CD4-positive, alpha-beta T cell treated with Interleukin-17A for 4 hours (primary cell): ENCODE results near the gene SH3RF3.
"Not testable (repeated sequence)": the region's sequence is repeated elsewhere in the genome, so short reads cannot be mapped to it uniquely, and the experiment has no call there.

Experiments used
- DNase-seq: peaks from one replicate; pipeline ENCODE4 v3.0.0-alpha.2; 2020; ENCODE audit warnings: mixed read lengths

Gene SH3RF3

GRCh38 chr2:109222825-109223471, 93.9 kb downstream of the SH3RF3 start:
- DNase-seq: no peak

DNA sequence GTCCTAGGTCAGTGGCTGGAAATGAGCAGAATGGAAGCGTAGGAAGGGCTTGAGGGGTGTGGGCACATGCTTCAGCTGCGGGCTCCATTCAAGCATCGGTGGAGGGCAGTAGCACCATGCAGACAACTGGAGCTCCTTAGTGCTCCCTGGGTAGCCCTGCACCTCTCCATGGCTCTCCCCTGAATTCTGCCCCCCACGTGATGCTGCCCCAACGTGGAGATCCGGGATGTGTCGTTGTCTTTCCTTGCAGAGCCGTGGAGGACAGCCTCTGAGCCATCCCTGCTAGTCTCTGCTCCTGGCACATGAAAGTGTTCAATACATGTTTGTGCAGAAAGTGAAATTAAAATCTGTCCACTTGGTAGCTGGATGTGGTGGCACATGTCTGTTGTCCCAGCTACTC, 94.5 kb downstream of the SH3RF3 start:
- DNase-seq: no peak

DNA sequence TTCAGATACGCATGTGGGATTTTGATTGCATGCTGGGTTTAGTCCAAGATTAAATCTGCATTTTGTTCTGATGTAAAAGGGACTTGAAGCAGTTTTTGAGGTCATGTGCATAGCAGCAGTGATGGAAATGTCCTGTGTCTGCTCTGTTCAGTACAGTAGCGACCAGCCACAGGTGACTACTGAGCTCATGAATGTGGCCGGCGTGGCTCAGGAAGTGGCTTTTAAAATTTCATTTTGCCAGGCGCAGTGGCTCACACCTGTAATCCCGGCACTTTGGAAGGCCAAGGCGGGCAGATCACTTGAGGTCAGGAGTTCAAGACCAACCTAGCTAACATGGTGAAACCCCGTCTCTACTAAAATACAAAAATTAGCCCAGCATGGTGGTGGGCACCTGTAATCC, 95.3 kb downstream of the SH3RF3 start:
- not testable (repeated sequence) for DNase-seq

DNA sequence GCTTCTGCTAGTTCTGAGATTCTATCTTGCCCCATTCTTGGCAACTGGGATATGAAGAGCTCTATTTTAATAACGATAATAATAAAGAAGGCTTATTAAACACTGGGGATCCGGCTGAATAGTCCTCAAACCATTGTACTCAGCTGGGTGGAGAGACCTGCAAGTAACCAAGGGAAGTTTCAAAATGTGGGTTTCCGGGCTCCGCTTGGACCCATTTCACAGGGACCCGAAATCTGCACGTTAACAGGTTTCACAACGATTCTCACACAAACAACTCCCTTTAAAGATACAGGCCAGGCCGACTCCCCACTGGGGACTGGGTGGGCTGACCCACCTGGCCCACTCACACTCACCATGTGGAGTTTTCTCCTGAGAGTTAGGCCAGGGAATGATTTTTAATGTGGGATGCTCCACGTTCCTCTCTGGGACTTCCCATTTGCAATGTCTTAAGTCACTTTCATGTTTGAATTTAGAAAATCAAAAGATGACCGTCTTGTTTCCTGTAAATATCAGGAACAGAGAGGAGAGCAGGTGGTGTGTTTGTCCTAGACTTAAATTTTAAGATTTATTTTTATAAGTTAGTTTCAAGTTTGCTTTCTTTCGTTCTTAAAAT, 96.3 kb downstream of the SH3RF3 start:
- DNase-seq: no peak

- no peak for DNase-seq
Observed at GRCh38 chr2:109226128-109226527, 97.1 kb downstream of the SH3RF3 start.

GRCh38 chr2:109226622-109227021, 97.6 kb downstream of the SH3RF3 start:
- no peak for DNase-seq

DNA sequence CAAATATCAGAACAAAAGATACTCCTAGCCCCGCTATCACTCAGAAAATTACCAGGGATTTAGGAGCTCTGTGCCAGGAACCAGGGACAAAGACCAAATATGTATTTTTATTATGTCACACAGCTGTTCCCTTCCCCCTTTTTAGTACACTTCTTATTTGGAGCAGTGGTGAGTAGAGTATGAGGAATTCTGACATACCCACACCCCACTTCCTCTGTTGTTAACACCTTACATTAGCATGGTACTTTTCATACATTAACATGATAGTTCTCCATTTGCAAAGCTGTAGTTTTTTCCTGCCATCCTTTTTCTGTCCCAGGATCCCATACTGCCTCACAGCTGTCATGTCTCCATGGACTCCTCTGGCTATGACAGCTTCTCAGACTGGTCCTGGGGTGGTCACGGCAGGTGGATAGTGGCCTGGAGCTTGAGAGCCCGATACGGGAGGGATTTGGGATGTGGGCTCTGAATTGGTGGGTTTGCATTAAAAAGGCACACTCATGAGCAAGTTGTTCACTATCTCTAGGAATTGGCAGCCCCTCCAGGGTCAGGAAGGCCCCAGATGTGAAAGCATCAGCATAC, 100.2 kb downstream of the SH3RF3 start:
- DNase-seq: no peak

DNA sequence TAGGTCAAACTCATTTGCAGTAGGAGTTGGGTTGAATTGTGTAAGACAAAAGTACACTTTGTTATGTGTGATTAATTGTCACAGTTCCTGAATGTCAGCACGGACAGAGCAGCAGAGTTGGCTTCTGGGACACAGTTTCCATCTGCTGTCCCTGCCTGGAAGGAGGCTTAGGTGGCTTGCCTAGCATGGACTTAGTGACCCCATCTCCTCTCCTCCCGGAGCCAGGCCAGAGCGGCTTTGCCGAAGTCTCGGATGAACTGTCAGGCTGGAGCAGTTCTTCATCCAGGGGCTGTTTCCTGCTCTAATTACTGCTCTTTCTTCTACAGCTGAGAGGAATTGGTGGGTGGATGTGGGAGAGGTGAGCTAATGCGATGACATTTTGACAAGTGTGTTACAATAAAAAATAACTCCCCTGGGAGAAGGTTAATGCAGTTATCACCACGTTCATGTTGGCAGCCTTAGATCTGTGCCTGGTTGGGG, 102.0 kb downstream of the SH3RF3 start:
- no peak for DNase-seq

DNA sequence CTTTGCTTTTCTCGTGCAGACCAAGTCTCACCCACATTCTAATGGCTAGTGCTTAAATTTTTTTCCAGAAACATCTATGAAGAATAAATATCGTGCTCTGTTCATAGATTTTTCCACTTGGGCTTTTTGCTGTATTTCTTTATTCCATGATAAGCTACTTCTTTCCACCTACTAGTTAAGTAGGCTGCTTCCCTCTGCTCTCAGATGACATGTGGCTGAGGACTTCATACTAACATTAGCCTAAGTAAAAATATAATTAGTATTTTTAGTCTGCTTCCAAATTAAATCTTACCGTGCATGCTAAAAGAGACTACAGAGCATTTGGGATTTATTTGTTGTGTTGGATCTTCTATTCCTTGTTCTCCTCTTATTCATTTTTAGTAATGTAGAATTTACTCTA, 102.4 kb downstream of the SH3RF3 start:
- no peak for DNase-seq

DNA sequence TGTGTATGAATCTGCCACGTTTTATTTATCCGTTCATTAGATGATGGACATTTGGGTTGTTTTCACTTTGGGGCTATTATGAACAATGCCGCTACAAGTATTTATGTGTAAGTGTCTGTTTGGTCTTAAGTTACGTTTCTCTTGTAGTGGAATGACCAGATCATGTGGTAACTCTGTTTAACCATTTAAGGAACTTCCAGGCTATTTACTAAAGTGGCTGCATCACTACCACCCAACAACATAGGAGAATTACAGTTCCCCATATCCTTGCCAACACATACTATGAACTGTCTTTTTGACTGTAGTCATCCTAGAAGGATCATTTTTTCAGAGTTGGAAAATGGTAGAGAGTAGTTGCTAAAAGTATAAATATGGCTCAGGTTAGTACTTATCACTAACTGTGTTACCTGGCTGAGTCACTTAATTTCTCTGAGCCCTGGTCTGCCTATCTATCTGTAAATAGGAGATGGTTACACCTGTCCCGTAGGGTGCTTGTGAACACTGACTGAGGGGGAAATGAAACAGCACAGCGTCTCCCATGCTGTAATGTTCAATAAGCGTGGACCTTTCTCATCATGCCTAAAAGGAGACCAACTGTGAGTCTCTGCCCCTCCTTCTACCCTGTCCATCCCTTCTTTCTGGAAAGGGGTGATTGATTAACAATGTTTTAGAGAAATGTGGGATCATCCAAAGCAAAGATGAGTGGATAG, 103.1 kb downstream of the SH3RF3 start:
- no peak for DNase-seq

DNA sequence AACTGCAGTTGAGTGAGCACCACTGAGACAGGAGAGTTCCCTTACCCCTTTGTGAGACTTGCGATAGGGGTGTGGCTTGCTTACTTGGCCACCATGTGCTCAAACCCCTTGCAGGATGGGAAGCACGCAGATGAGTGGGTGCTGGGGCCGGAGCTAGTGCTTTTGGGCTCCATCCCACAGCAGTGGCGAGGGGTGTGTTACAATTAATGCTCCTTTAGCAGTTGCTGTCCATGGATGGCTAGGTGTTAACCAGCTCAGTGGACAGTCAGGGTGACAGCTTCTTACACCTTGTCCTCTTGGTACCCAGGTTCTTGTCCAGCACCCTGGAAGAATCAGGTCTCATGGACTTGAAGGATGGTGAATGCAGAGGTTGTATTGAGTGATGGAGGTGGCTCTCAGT, 103.9 kb downstream of the SH3RF3 start:
- DNase-seq: no peak

DNA sequence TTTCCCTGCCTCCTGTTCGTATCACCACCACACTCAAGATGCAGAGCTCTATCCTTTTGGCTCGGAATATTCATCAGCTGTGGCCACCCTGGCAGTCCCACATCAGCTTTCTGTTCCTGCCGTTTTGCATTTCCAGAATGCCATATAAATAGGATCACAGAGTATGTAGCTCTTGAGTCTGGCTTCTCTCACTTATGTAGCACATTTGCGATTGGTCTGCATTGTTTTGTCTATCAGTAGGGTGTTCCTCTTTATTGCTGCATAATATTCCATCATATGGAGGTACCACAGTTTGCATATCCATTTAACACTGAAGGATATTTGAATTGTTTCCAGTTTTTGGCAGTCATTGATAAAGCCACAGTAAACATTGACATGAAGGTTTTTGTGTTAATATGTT, 104.6 kb downstream of the SH3RF3 start:
- no peak for DNase-seq

- DNase-seq: no peak
Observed at GRCh38 chr2:109234355-109234754, 105.3 kb downstream of the SH3RF3 start.

DNA sequence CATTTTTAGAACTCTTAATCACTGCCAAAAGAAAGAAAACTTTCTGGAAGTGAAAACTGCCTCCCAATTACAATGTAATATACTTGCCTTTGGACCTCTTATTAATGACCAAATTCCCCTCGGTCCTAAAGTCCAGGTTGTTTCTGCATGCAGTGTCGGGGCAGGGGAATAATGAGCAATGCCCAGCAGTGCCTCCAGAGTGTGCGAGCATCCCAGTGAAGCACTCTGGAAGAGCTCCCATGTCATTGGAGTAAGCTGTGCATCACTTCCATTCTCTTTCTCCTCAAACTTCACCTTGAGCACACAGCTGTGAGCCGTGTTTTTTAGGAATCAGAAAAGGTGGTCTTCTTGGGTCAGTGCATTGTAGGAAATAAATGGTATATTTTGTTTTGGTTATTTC, 107.1 kb downstream of the SH3RF3 start:
- DNase-seq: no peak

DNA sequence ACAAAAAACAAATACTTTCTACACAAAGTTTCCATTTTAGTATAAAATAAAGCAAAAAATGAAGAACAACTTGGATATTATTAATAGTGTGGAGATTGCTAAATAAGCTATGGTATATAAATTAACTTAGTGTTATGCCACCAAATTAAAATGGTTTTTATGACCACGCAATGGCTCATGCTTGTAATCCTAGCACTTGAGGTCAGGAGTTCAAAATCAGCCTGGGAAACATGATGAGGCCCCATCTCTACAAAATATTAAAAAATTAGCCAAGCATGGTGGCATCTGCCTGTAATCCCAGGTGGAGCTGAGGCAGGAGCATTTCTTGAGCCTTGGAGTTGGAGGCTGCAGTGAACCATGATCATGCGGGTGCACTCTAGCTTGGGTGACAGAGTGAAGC, 108.8 kb downstream of the SH3RF3 start:
- DNase-seq: no peak

DNA sequence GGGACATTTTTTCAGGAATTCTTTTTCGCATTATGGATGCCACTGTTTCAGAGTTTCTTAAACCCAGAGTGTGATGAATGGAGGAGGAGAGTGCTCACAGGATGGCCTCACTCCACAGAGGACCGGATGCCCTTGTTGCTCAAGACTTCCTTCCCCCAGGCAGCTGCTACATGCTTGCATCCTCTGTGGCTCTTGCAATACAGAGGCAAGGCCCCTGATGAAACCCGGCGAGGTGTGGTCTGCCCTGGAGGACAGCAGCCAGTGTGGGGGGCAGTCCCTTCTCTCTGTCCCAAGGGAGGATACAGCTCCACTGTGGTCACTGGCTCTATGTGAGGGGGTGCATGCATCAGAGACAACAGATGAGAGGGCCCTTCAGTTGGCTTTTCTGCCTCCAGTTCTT, 109.6 kb downstream of the SH3RF3 start:
- DNase-seq: peak; percentile 48

- DNase-seq: no peak
Observed at GRCh38 chr2:109239720-109240119, 110.7 kb downstream of the SH3RF3 start.

DNA sequence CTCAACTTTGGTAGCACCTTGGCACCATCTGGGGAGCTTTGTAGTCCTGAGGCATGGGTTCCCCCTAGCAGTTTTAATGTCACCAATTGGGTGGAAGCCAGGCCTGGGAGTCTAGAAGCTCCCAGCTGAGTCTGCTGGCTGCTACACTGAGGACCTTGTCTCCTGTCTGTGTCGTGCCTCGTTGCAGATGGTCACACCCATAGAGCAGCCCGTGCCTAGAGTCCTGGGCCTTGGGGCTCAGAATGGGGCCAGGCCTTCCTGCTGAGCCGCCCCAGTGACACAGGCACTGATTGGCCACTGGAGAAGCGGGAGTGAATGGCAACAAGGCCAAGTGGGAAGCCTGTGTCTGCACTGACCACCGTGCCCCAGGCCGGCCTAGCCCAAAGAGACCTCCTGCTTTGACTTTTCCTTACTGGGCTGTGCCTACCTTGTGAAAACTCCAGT, 113.2 kb downstream of the SH3RF3 start:
- no peak for DNase-seq

GRCh38 chr2:109242654-109243331, 113.8 kb downstream of the SH3RF3 start:
- no peak for DNase-seq

GRCh38 chr2:109243526-109244303, 114.7 kb downstream of the SH3RF3 start:
- no peak for DNase-seq

GRCh38 chr2:109244304-109244582, 115.2 kb downstream of the SH3RF3 start:
- DNase-seq: no peak

GRCh38 chr2:109244750-109245382, 115.9 kb downstream of the SH3RF3 start:
- no peak for DNase-seq
